ENCODE measurements around the gene CMTM4. TPM values are rescaled to one million over a fixed set of nuclear protein-coding genes. Genes with fewer than 3 reads are reported as not detected.
"Not testable (repeated sequence)": the region's sequence is repeated elsewhere in the genome, so short reads cannot be mapped to it uniquely, and the experiment has no call there.

CMTM4 gene
- polyA plus RNA-seq, 12 donors, result 8.4 to 18.7 (median 11.0) TPM; not detected in 1

GRCh38 chr16:66618588-66619375 lies 77.8 kb downstream of the CMTM4 start:
- DNase-seq, result no peak

- DNase-seq, result no peak
These were observed 78.8 kb downstream of the CMTM4 start for GRCh38 chr16:66617728-66618127.

DNA sequence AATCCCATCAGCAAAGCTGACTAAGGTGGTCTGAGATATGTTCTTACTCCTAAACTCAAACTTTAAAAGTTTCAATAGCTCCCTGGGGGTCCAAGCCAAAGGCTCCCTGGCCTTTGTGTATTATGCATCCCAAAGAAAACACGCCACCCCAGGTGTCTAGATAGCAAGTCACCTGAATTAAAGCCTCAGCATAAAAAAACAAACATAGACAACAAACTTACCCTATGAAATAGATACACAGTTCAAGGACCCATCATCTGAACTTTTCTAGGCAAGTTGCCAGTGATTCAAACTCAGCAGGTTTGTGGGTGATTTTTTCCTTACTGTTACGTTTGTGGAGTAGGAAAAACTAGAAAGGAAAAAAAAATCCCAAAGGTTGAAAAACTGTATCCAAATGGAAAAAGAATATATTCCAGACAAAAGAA lies 79.5 kb downstream of the CMTM4 start:
- DNase-seq, result no peak

DNA sequence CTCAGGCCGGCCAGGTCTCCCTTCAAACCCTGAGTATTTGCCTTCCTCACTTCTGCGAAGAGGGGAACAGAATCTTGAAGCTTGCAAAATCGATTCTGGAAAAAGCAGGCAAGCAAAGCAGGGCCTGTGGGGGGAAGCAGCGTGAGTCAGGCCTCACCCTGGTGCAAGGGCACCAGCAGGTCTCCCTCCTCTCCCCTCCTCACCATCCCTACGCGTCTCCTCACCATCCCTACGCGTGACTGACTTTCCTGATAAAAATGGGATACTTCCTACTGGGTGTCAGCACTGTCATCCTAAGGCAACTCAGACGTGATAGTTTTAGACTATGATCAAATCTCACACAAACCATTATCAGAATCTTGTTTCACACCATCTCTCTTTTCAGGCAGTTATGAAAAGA lies 80.0 kb downstream of the CMTM4 start:
- no peak for DNase-seq

- DNase-seq, result no peak
These were observed 80.4 kb downstream of the CMTM4 start for GRCh38 chr16:66616169-66616568.

DNA sequence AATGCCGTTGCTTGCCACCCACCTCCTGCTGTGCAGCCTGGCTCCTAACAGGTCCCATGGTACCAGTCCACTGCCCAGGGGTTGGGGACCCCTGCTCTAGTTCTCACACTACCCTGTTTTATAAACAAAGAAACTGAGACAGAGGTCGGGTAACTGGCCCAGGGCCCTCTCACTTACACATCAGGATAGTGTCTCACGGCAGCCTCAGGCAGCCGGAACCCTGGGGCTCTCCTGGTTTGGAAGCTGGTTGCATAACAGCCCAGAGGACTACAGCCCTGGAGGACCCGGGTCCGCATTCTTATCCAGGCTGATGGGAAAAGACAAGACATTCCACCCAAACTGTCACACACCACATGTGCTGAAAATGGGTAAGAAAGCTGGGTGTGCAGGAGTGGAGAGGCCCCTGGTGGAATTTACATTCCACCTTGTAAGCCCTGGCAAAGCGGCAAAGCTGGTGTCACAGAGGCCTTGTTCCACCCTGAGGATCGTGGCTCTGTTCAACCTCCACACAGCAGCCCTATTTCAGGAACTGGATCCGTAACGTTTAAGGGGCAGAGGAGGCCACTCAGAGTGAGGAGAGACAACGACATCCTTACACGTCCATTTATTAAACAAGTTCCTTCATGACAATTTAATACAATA lies 82.3 kb downstream of the CMTM4 start:
- no peak for DNase-seq

GRCh38 chr16:66612422-66612821 lies 84.1 kb downstream of the CMTM4 start:
- no peak for DNase-seq

DNA sequence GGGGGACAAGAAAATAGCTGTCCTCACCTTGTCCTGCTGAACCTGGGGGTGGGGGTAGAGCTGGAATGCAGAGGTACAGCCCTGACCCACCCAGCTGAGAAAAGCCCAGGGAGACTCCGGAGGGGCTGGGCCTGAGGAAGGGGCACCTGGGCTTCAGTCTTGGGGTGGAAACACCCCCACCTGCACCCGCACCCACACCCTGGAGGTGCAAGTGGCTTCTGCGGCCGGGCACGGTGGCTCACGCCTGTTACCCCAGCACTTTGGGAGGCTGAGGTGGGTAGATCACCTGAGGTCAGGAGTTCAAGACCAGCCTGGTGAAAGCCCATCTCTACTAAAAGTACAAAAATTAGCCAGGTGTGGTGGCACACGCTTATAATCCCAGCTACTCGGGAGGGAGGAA lies 84.6 kb downstream of the CMTM4 start:
- not testable (repeated sequence) for DNase-seq

DNA sequence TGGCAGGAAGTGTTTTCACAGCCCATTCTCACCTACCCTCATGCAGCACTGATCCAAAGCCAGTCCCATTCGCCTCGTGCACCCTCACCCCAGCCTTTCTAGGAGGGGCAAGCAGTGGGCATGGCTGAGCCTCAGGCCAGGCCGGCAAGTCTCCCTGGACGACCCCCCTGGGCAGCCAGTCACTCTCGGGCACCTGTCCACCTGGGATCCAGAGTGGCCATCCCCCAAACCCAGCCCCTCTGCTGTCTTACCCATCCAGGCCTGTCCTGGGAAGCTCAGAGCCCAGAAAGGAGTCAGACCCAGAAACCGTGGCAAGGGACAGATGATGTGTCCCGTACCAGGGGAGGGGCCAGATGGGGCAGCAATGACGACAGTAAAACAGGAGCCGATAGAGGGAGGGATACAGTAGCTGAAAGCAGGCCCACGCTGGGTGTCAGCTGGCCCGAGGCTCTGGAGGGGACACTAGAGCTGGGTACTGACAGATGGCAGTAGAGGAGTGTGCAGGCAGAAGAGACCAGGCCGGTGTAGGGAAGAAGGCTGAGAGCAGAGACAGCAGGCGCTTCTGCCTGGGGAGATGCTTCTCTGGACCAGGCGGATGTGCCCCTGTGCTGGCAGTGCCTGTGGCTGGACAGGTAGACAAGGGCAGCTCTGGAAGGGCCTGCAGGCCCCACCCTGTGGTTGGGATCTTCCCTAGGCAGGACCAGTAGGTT lies 86.3 kb downstream of the CMTM4 start:
- no peak for DNase-seq

DNA sequence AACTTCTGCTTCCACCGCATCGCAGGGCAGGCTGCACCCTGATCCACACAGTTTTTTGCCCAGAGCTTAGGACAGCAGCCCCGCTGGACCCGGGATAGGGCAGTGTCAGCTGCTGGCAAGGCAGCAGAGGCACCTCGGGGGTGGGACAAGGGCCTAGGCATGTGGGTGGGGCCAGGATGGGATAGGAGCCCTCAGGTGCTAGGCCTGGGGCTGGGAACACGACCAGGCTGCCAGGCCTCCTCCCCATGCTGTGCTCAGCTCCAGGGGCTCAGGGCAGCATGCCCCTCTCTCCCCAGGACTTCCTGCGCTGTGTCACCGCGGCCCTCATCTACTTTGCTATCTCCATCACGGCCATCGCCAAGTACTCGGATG lies 87.4 kb downstream of the CMTM4 start:
- DNase-seq, result no peak

GRCh38 chr16:66608241-66609138 lies 88.1 kb downstream of the CMTM4 start:
- peak; percentile 82 for DNase-seq

- DNase-seq, result no peak
These were observed 90.4 kb downstream of the CMTM4 start for GRCh38 chr16:66605979-66606751.

GRCh38 chr16:66605177-66605978 lies 91.2 kb downstream of the CMTM4 start:
- DNase-seq, result peak; percentile 30

DNA sequence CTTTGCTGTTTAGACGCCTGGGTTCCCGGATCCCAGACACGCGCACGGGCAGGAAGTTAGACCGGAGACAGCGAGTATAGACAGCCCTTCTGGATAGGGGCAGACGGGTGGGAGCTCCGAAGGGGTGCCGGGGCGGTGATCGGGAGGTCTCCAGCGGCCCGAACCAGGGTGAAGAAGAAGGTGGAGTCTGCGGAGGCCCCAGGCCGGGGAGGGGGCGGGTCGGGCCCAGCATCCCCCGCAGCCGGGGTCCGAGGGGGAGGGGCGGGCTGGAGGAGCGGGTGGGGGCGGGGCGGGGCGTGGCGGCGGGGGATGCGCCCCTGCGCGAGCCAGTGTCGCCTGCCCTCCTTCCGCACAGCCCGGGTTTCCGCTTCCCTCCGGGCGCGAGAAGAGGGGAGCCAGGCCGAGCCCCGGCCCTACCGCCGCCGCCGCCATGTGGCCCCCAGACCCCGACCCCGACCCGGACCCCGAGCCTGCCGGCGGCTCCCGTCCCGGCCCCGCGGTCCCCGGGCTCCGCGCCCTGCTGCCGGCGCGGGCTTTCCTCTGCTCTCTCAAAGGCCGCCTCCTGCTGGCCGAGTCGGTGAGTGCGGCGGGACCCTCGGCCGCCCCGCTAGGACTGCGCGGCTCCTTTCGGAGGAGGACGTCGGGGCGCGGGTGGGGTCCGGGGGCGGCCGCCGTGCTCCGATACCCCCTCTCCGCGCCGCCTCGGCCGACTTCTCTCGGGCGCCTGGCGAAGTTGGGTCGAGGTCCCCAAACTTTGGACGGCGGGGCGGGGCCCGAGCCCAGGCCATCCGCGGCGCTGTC lies 92.0 kb downstream of the CMTM4 start, which contains the start of gene CMTM3:
TSS of gene CMTM3 (plus strand) at position 329 of the 801 bp plus-strand sequence. CDS start at position 431, 102 bp downstream.
- peak; percentile 75 for DNase-seq

DNA sequence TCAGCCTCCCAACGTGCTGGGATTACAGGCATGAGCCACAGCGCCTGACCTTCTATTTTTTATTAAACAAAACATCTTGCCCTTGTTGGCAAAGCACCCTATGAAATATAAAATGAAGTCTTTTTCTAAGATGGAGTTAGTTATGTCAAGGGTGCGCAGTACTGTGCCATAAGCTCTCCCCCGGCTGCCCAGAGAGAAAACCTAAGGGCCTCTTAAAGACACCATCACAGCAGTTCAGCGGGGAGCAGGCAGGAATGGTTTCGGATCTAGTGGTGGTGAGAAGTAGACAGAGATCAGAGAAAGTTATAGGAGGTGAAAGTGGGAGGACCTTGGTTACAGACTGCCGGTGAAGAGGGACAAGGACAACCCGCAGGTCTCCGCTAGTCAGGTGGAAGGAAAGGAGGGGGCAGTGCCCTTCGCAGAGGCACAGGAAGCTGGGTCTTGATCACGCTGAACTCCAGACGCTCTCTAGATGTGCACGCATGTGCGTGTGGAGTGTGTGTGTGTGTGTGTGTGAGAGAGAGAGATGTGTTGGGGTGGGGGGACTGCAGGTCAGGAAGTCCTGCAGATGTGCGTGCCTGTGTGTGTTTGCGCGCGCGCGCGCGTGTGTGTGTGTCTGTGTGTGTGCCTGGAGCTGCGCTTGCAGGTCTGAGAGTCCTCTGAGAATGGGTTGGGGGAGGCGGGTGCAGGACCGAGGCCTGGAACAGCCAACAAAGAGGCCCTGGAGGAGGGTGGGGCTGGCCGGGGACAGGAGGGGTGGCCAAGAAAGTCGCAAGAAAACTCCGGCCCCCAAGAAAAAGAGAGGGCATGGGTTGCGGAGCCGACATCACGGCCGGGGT lies 92.8 kb downstream of the CMTM4 start:
- peak; percentile 84 for DNase-seq

DNA sequence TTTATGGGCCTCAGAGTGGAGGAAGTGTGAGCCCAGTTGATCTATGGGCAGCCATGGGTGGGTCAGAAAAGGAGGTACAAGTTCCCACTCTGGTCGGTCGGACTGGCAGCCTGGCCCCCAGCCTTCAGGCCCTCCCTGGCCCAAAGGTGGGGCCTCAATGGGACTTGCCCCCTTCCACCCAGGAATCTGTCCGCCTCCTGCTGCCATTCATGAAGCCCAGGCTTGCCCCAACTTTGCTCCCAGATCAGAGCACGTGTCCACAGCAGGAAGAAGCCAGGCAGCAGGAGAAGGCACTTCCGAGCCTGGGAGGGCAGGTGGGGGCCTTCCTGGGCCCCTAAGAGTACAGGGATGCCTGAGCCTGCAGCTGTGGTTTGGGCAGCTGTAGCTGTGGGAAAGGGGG lies 95.1 kb downstream of the CMTM4 start:
- DNase-seq, result no peak

- DNase-seq, result no peak
These were observed 96.1 kb downstream of the CMTM4 start for GRCh38 chr16:66600477-66600876.

DNA sequence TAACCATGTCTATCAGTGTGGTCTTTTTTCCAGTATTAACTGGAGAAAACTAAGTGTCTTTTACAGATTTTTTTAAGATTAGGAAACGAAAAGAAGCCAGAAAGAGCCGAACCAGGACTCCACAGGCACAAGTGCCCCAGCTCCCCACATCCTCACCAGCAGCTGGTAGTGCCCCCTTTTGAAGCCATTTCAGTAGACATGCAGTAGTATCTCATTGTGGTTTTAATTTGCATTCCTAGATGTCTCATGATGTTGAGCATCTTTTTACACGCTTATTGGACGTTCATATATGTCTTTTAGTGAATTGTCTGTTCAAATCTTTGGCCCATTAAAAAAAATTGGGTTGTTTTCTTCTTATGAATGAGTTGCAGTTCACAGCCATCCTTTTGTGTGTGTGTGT lies 96.8 kb downstream of the CMTM4 start:
- DNase-seq, result no peak
